HEK293 (cell line): ENCODE data around the gene NCMAP.

Source experiments
- CTCF ChIA-PET: fragments of 350-600 bp; formaldehyde crosslinking; extraction: SDS; loops from one replicate; lab custom pipeline; 2021; ENCODE audit warnings: antibody characterized with exemption; lab: Yijun Ruan, JAX
- POLR2A ChIA-PET: fragments of 300-600 bp; formaldehyde crosslinking; extraction: SDS; loops from one replicate; lab custom pipeline; 2020; ENCODE audit warnings: antibody characterized with exemption, inconsistent platforms; lab: Yijun Ruan, JAX
- H3K27ac ChIP-seq: fragments of 200-500 bp; sonication (Bioruptor generic); 2 replicates; pipeline ENCODE4 v1.5.1; 2014; ENCODE audit warnings: low read depth, low read length, control low read depth, inconsistent platforms; ENCODE audit errors: extremely low read depth
- H3K36me3 ChIP-seq, 2 experiments: fragments of 200-500 bp in 1 of 2; sonication (Bioruptor generic) in 1 of 2; 1 replicate in 1 of 2; 2 replicates in 1 of 2; pipeline ENCODE4 v1.5.1; 2014 to 2017; ENCODE audit warnings: inconsistent platforms in 2 of 2, low read length in 2 of 2; ENCODE audit not compliant: control insufficient read depth in 2 of 2, insufficient read depth in 1 of 2
- H3K4me1 ChIP-seq: fragments of 200-500 bp; sonication (Bioruptor generic); 2 replicates; pipeline ENCODE4 v1.5.1; 2014; ENCODE audit warnings: mild to moderate bottlenecking, low read length, inconsistent platforms; ENCODE audit not compliant: control insufficient read depth, insufficient read depth
- H3K4me3 ChIP-seq: 2 replicates; pipeline ENCODE4 v1.5.1; 2011; ENCODE audit warnings: low read depth, mild to moderate bottlenecking, control low read depth, low read length, moderate library complexity
- H3K9me3 ChIP-seq: fragments of 200-500 bp; sonication (Bioruptor generic); 2 replicates; pipeline ENCODE4 v1.5.1; 2014; ENCODE audit warnings: low read depth, low read length, inconsistent platforms; ENCODE audit not compliant: control insufficient read depth, insufficient read depth
- BCL6B ChIP-seq: fragments of 450-650 bp; formaldehyde crosslinking; IDR thresholded peaks from 2 replicates; pipeline ENCODE4 v1.5.1; 2017; ENCODE audit warnings: missing biosample characterization, missing genetic modification characterization
- GLI2 ChIP-seq: fragments of 450-650 bp; formaldehyde crosslinking; IDR thresholded peaks from 2 replicates; pipeline ENCODE4; 2017; ENCODE audit warnings: missing biosample characterization, missing genetic modification characterization, low read depth, borderline replicate concordance
- HOXC10 ChIP-seq: sonication (generic); formaldehyde crosslinking; IDR thresholded peaks from 2 replicates; pipeline ENCODE4 v1.8.1; 2023; ENCODE audit warnings: mild to moderate bottlenecking, missing genetic modification reagents
- KLF10 ChIP-seq: fragments of 450-650 bp; IDR thresholded peaks from 2 replicates; pipeline ENCODE4 v1.5.1; 2018; ENCODE audit warnings: missing biosample characterization, mild to moderate bottlenecking, missing genetic modification characterization
- MEIS1 ChIP-seq: sonication (generic); formaldehyde crosslinking; IDR thresholded peaks from 2 replicates; pipeline ENCODE4 v1.8.1; 2022; ENCODE audit warnings: missing genetic modification reagents, mild to moderate bottlenecking, borderline replicate concordance
- MZF1 ChIP-seq: fragments of 450-650 bp; formaldehyde crosslinking; IDR thresholded peaks from 2 replicates; pipeline ENCODE4 v1.5.1; 2017; ENCODE audit warnings: missing biosample characterization, missing genetic modification characterization, borderline replicate concordance
- SALL2 ChIP-seq: fragments of 450-650 bp; formaldehyde crosslinking; IDR thresholded peaks from 2 replicates; pipeline ENCODE4 v1.5.0; 2017; ENCODE audit warnings: missing biosample characterization, mild to moderate bottlenecking, missing genetic modification characterization, borderline replicate concordance
- YY1 ChIP-seq: fragments of 450-650 bp; formaldehyde crosslinking; IDR thresholded peaks from 2 replicates; pipeline ENCODE4 v1.5.1; 2018; ENCODE audit warnings: missing biosample characterization, missing genetic modification characterization
- ZNF132 ChIP-seq: fragments of 450-650 bp; formaldehyde crosslinking; IDR thresholded peaks from 2 replicates; pipeline ENCODE4 v1.5.1; 2017; ENCODE audit warnings: missing biosample characterization, missing genetic modification characterization, borderline replicate concordance
- ZNF155 ChIP-seq: fragments of 450-650 bp; formaldehyde crosslinking; IDR thresholded peaks from 2 replicates; pipeline ENCODE4 v1.5.1; 2016; ENCODE audit warnings: missing biosample characterization, missing genetic modification characterization
- ZNF174 ChIP-seq: fragments of 450-650 bp; formaldehyde crosslinking; IDR thresholded peaks from 2 replicates; pipeline ENCODE4 v1.5.0; 2017; ENCODE audit warnings: missing biosample characterization, mild to moderate bottlenecking, missing genetic modification characterization
- ZNF175 ChIP-seq: fragments of 450-650 bp; formaldehyde crosslinking; IDR thresholded peaks from 2 replicates; pipeline ENCODE4 v1.5.1; 2016; ENCODE audit warnings: missing biosample characterization, missing genetic modification characterization
- ZNF18 ChIP-seq: fragments of 450-650 bp; formaldehyde crosslinking; IDR thresholded peaks from 2 replicates; pipeline ENCODE4 v1.5.1; 2016; ENCODE audit warnings: missing biosample characterization, missing genetic modification characterization
- ZNF211 ChIP-seq: fragments of 450-650 bp; formaldehyde crosslinking; IDR thresholded peaks from 2 replicates; pipeline ENCODE4 v1.5.1; 2016; ENCODE audit warnings: low read depth, missing biosample characterization, missing genetic modification characterization
- ZNF280D ChIP-seq: fragments of 450-650 bp; formaldehyde crosslinking; IDR thresholded peaks from 2 replicates; pipeline ENCODE4 v1.5.1; 2016; ENCODE audit warnings: missing biosample characterization, missing genetic modification characterization
- ZSCAN4 ChIP-seq: fragments of 450-650 bp; formaldehyde crosslinking; IDR thresholded peaks from 2 replicates; pipeline ENCODE4 v1.5.1; 2017; ENCODE audit warnings: missing biosample characterization, missing genetic modification characterization
- TF ChIP-seq, protein P1 (sequence below): fragments of 450-650 bp; formaldehyde crosslinking; IDR thresholded peaks from 2 replicates; pipeline ENCODE4 v1.5.1; 2016; ENCODE audit warnings: missing biosample characterization, missing genetic modification characterization
- TF ChIP-seq, protein P2 (sequence below): fragments of 450-650 bp; formaldehyde crosslinking; IDR thresholded peaks from 2 replicates; pipeline ENCODE4 v1.5.1; 2016; ENCODE audit warnings: missing biosample characterization, missing genetic modification characterization
- TF ChIP-seq, protein P3 (sequence below): fragments of 450-650 bp; formaldehyde crosslinking; IDR thresholded peaks from 2 replicates; pipeline ENCODE4 v1.5.1; 2016; ENCODE audit warnings: missing biosample characterization, missing genetic modification characterization, borderline replicate concordance
- TF ChIP-seq, protein P4 (sequence below): fragments of 450-650 bp; formaldehyde crosslinking; IDR thresholded peaks from 2 replicates; pipeline ENCODE4 v1.5.1; 2017; ENCODE audit warnings: missing biosample characterization, missing genetic modification characterization

NCMAP gene

GRCh38 chr1:24619376-24619775 is 63.5 kb downstream of the NCMAP start (continued):
- TF ChIP-seq, protein P1, sequence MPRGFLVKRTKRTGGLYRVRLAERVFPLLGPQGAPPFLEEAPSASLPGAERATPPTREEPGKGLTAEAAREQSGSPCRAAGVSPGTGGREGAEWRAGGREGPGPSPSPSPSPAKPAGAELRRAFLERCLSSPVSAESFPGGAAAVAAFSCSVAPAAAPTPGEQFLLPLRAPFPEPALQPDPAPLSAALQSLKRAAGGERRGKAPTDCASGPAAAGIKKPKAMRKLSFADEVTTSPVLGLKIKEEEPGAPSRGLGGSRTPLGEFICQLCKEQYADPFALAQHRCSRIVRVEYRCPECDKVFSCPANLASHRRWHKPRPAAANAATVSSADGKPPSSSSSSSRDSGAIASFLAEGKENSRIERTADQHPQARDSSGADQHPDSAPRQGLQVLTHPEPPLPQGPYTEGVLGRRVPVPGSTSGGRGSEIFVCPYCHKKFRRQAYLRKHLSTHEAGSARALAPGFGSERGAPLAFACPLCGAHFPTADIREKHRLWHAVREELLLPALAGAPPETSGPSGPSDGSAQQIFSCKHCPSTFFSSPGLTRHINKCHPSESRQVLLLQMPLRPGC (tag by site-specific recombination): no peak
- TF ChIP-seq BCL6B (tag by site-specific recombination) (no peak), ZNF174 (tag by site-specific recombination) (no peak), MEIS1 (no peak), SALL2 (tag by site-specific recombination) (no peak), ZSCAN4 (no peak), MZF1 (tag by site-specific recombination) (no peak), ZNF155 (tag by site-specific recombination) (no peak)

DNA sequence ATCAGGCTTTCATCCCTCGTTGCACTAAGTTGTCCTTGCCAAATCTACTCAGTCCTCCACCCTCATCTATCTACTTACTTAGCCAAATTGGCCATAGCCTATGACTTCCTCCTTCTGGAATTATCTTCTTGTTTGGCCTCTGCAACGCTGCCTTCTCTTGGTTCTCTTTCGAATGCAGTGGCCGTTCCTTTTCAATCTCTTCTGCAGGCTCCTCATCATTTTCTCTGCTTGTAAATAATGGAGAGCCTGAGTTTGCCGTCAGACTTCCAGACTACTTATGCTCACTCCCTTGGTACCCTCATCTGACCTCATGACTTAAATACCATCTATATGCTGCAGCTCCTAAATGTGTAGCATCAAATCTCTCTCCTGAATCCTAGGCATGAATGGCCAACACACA is 64.8 kb downstream of the NCMAP start:
- Histone ChIP-seq H3K4me3 (no peak overlapping the region), H3K9me3 (no peaks in the 10 kb centered on the region), H3K36me3 (no peaks in the 10 kb centered on the region), H3K27ac (no peak overlapping the region), H3K4me1 (no peaks in the 10 kb centered on the region)
- ChIA-PET POLR2A (no interaction called here), CTCF (interaction anchor here (0.6 to 1.9 kb wide), 5 partner anchors 14 to 229 kb away, joined by 3 to 9 read pairs (median 3); no protein-coding TSS in a partner anchor)
- no peak for TF ChIP-seq ZNF175 (tag by site-specific recombination)
- no peak for TF ChIP-seq GLI2
- no peak for TF ChIP-seq ZNF280D (tag by site-specific recombination)
- no peak for TF ChIP-seq ZNF132
- TF ChIP-seq, protein P2, sequence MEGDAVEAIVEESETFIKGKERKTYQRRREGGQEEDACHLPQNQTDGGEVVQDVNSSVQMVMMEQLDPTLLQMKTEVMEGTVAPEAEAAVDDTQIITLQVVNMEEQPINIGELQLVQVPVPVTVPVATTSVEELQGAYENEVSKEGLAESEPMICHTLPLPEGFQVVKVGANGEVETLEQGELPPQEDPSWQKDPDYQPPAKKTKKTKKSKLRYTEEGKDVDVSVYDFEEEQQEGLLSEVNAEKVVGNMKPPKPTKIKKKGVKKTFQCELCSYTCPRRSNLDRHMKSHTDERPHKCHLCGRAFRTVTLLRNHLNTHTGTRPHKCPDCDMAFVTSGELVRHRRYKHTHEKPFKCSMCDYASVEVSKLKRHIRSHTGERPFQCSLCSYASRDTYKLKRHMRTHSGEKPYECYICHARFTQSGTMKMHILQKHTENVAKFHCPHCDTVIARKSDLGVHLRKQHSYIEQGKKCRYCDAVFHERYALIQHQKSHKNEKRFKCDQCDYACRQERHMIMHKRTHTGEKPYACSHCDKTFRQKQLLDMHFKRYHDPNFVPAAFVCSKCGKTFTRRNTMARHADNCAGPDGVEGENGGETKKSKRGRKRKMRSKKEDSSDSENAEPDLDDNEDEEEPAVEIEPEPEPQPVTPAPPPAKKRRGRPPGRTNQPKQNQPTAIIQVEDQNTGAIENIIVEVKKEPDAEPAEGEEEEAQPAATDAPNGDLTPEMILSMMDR: no peak
- TF ChIP-seq ZNF155 (tag by site-specific recombination): no peak
- TF ChIP-seq ZNF211 (tag by site-specific recombination): no peak
- no peak for TF ChIP-seq HOXC10
- no peak for TF ChIP-seq ZNF18
- TF ChIP-seq, protein P3, sequence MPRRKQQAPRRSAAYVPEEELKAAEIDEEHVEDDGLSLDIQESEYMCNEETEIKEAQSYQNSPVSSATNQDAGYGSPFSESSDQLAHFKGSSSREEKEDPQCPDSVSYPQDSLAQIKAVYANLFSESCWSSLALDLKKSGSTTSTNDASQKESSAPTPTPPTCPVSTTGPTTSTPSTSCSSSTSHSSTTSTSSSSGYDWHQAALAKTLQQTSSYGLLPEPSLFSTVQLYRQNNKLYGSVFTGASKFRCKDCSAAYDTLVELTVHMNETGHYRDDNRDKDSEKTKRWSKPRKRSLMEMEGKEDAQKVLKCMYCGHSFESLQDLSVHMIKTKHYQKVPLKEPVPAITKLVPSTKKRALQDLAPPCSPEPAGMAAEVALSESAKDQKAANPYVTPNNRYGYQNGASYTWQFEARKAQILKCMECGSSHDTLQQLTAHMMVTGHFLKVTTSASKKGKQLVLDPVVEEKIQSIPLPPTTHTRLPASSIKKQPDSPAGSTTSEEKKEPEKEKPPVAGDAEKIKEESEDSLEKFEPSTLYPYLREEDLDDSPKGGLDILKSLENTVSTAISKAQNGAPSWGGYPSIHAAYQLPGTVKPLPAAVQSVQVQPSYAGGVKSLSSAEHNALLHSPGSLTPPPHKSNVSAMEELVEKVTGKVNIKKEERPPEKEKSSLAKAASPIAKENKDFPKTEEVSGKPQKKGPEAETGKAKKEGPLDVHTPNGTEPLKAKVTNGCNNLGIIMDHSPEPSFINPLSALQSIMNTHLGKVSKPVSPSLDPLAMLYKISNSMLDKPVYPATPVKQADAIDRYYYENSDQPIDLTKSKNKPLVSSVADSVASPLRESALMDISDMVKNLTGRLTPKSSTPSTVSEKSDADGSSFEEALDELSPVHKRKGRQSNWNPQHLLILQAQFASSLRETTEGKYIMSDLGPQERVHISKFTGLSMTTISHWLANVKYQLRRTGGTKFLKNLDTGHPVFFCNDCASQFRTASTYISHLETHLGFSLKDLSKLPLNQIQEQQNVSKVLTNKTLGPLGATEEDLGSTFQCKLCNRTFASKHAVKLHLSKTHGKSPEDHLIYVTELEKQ (tag by site-specific recombination): no peak
- TF ChIP-seq, protein P4, sequence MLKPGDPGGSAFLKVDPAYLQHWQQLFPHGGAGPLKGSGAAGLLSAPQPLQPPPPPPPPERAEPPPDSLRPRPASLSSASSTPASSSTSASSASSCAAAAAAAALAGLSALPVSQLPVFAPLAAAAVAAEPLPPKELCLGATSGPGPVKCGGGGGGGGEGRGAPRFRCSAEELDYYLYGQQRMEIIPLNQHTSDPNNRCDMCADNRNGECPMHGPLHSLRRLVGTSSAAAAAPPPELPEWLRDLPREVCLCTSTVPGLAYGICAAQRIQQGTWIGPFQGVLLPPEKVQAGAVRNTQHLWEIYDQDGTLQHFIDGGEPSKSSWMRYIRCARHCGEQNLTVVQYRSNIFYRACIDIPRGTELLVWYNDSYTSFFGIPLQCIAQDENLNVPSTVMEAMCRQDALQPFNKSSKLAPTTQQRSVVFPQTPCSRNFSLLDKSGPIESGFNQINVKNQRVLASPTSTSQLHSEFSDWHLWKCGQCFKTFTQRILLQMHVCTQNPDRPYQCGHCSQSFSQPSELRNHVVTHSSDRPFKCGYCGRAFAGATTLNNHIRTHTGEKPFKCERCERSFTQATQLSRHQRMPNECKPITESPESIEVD (tag by site-specific recombination): no peak
- no peak for TF ChIP-seq YY1 (tag by site-specific recombination)
- no peak for TF ChIP-seq KLF10 (tag by site-specific recombination)
